IMR-90 (cell line): ENCODE measurements around the gene ELK3. TPM values are rescaled to one million over a fixed set of nuclear protein-coding genes. Genes with fewer than 3 reads are reported as not detected.

Experiments
- ATAC-seq: fragments of 200-7000 bp; cut with Tn5 transposase; 2 replicates; pipeline ENCODE4 v1.9.1; 2020; ENCODE audit warnings: low read depth, mild to moderate bottlenecking, moderate library complexity
- BruUV-seq: library from RNA; stranded (reverse); fragments of 400-500 nt; replicated peaks from 2 replicates; lab custom pipeline; 2021; lab: Mats Ljungman, UMichigan
- CTCF ChIA-PET: fragments of 300-600 bp; formaldehyde crosslinking; extraction: SDS; loops from one replicate; lab custom pipeline; 2021; ENCODE audit warnings: antibody characterized with exemption; lab: Yijun Ruan, JAX
- POLR2A ChIA-PET: fragments of 300-600 bp; sonication (Branson Sonifier 250); formaldehyde crosslinking; loops from one replicate; lab custom pipeline; 2022; ENCODE audit warnings: antibody characterized with exemption; ENCODE audit not compliant: unreplicated experiment; lab: Charles Lee
- DNase-seq: peaks from one replicate; pipeline ENCODE4 v3.0.0; 2013
- H2AFZ ChIP-seq: replicated peaks from 2 replicates; pipeline ENCODE3; 2013; ENCODE audit warnings: low read length, mild to moderate bottlenecking; ENCODE audit not compliant: poor library complexity
- H2AK5ac ChIP-seq: 2 replicates; pipeline ENCODE4 v1.6.1; 2013; ENCODE audit warnings: low read depth, low read length, inconsistent platforms
- H2AK9ac ChIP-seq: replicated peaks from 2 replicates; pipeline ENCODE3; 2013; ENCODE audit warnings: mild to moderate bottlenecking, low read depth, low read length, moderate library complexity; ENCODE audit not compliant: poor library complexity
- H2BK120ac ChIP-seq: 2 replicates; pipeline ENCODE4 v1.6.1; 2013; ENCODE audit warnings: low read depth, low read length, inconsistent platforms
- H2BK15ac ChIP-seq: 3 replicates; pipeline ENCODE4 v1.6.1; 2013; ENCODE audit warnings: low read depth, low read length, inconsistent platforms
- H2BK20ac ChIP-seq: 2 replicates; pipeline ENCODE4 v1.6.1; 2013; ENCODE audit warnings: low read depth, mild to moderate bottlenecking, inconsistent platforms, low read length, moderate library complexity
- H2BK5ac ChIP-seq: 2 replicates; pipeline ENCODE4 v1.6.1; 2013; ENCODE audit warnings: mild to moderate bottlenecking, low read depth, low read length, inconsistent platforms; ENCODE audit not compliant: poor library complexity, severe bottlenecking
- H3K14ac ChIP-seq: replicated peaks from 2 replicates; pipeline ENCODE4 v1.6.1; 2013; ENCODE audit warnings: low read depth, low read length, inconsistent platforms
- H3K18ac ChIP-seq: 2 replicates; pipeline ENCODE4 v1.6.1; 2013; ENCODE audit warnings: low read depth, low read length, control low read depth
- H3K23ac ChIP-seq: 2 replicates; pipeline ENCODE4 v1.6.1; 2013; ENCODE audit warnings: low read depth, low read length, inconsistent platforms
- H3K27ac ChIP-seq: 2 replicates; pipeline ENCODE4 v1.5.1; 2013; ENCODE audit warnings: mild to moderate bottlenecking, control low read depth, low read length; ENCODE audit not compliant: insufficient read depth
- H3K27me3 ChIP-seq: 2 replicates; pipeline ENCODE4 v1.6.1; 2013; ENCODE audit warnings: low read length; ENCODE audit not compliant: control insufficient read depth, insufficient read depth
- H3K36me3 ChIP-seq: 2 replicates; pipeline ENCODE4 v1.6.1; 2013; ENCODE audit warnings: low read length, mixed read lengths; ENCODE audit not compliant: control insufficient read depth, insufficient read depth
- H3K4ac ChIP-seq: 2 replicates; pipeline ENCODE4 v1.6.1; 2013; ENCODE audit warnings: low read depth, low read length, inconsistent platforms
- H3K4me1 ChIP-seq: 2 replicates; pipeline ENCODE4 v1.6.1; 2013; ENCODE audit warnings: low read length, mixed read lengths; ENCODE audit not compliant: control insufficient read depth, insufficient read depth
- H3K4me2 ChIP-seq: 2 replicates; pipeline ENCODE4 v1.6.1; 2013; ENCODE audit warnings: low read depth, mild to moderate bottlenecking, control low read depth, low read length, moderate library complexity
- H3K4me3 ChIP-seq: 2 replicates; pipeline ENCODE4 v1.5.1; 2013; ENCODE audit warnings: low read depth, mild to moderate bottlenecking, control low read depth, low read length, moderate library complexity; ENCODE audit not compliant: insufficient read depth
- H3K56ac ChIP-seq: 2 replicates; pipeline ENCODE4 v1.6.1; 2013; ENCODE audit warnings: low read length, inconsistent platforms; ENCODE audit not compliant: insufficient read depth; ENCODE audit errors: extremely low read depth
- H3K79me1 ChIP-seq, 2 experiments: 2 replicates each; pipeline ENCODE4 v1.6.1; 2013; ENCODE audit warnings: low read length in 2 of 2, inconsistent platforms in 1 of 2, low read depth in 1 of 2
- H3K9ac ChIP-seq: 2 replicates; pipeline ENCODE4 v1.6.1; 2013; ENCODE audit warnings: low read depth, low read length, control low read depth
- H3K9me1 ChIP-seq: 2 replicates; pipeline ENCODE4 v1.6.1; 2013; ENCODE audit warnings: low read length, inconsistent platforms; ENCODE audit not compliant: insufficient read depth
- H3K9me3 ChIP-seq: 2 replicates; pipeline ENCODE4 v1.6.1; 2013; ENCODE audit warnings: low read length; ENCODE audit not compliant: control insufficient read depth, insufficient read depth
- H4K20me1 ChIP-seq: 2 replicates; pipeline ENCODE4 v1.6.1; 2013; ENCODE audit warnings: low read length, inconsistent platforms; ENCODE audit not compliant: insufficient read depth
- H4K5ac ChIP-seq: 2 replicates; pipeline ENCODE4 v1.6.1; 2013; ENCODE audit warnings: mild to moderate bottlenecking, low read depth, low read length, control low read depth
- H4K8ac ChIP-seq, 2 experiments: 2 replicates each; pipeline ENCODE4 v1.6.1; 2013; ENCODE audit warnings: low read depth in 2 of 2, low read length in 2 of 2, control low read depth in 1 of 2, inconsistent platforms in 1 of 2
- H4K91ac ChIP-seq: 2 replicates; pipeline ENCODE4 v1.6.1; 2013; ENCODE audit warnings: low read depth, low read length, inconsistent platforms; ENCODE audit not compliant: insufficient read depth
- CEBPB ChIP-seq: IDR thresholded peaks from 2 replicates; pipeline ENCODE4 v1.6.1; 2012; ENCODE audit warnings: low read depth, low read length, improper control_type of control experiment
- CHD1 ChIP-seq: IDR thresholded peaks from 2 replicates; pipeline ENCODE4 v1.6.1; 2012; ENCODE audit warnings: low read depth, low read length, improper control_type of control experiment
- FOS ChIP-seq: fragments of 150-350 bp; IDR thresholded peaks from 2 replicates; pipeline ENCODE4 v1.6.1; 2016; ENCODE audit warnings: low read depth, low read length
- MAZ ChIP-seq: IDR thresholded peaks from 2 replicates; pipeline ENCODE4 v1.6.1; 2012; ENCODE audit warnings: low read depth, mild to moderate bottlenecking, low read length, improper control_type of control experiment, moderate library complexity, borderline replicate concordance
- MXI1 ChIP-seq: IDR thresholded peaks from 2 replicates; pipeline ENCODE4 v1.6.1; 2012; ENCODE audit warnings: low read depth, mild to moderate bottlenecking, low read length, moderate library complexity, borderline replicate concordance
- NFE2L2 ChIP-seq: fragments of 150-350 bp; IDR thresholded peaks from 2 replicates; pipeline ENCODE4 v1.6.1; 2016; ENCODE audit warnings: low read depth, mild to moderate bottlenecking, low read length
- RCOR1 ChIP-seq: IDR thresholded peaks from 2 replicates; pipeline ENCODE4 v1.6.1; 2012; ENCODE audit warnings: mild to moderate bottlenecking, low read length, improper control_type of control experiment; ENCODE audit not compliant: insufficient replicate concordance
- RFX5 ChIP-seq: IDR thresholded peaks from 2 replicates; pipeline ENCODE4 v1.8.0; 2012; ENCODE audit warnings: low read depth, mild to moderate bottlenecking, low read length, moderate library complexity
- SMC3 ChIP-seq: fragments of 150-350 bp; IDR thresholded peaks from 2 replicates; pipeline ENCODE4 v1.6.1; 2016; ENCODE audit warnings: low read depth, mild to moderate bottlenecking, antibody characterized with exemption, low read length, moderate library complexity
- dilution Hi-C: fragments of 300-500 bp; cut with HindIII; formaldehyde crosslinking; loops from one replicate; pipeline ENCODE4 v1.14.3; 2018; ENCODE audit warnings: low sequenced_read_pairs; ENCODE audit not compliant: unreplicated experiment
- in situ Hi-C: fragments of 300-500 bp; cut with MboI; formaldehyde crosslinking; loops from 3 replicates; pipeline ENCODE4 v1.14.3; 2019; ENCODE audit warnings: low sequenced_read_pairs, inconsistent platforms, mixed read lengths
- intact Hi-C: fragments of 100-400 bp; cut with micrococcal nuclease; formaldehyde crosslinking; loops from 2 replicates; pipeline ENCODE4 v1.10.0; 2022
- polyA plus RNA-seq, 3 experiments: library from polyadenylated mRNA; depleted of rRNA; stranded (reverse); fragments of >200 nt; gene quantifications; 2 replicates each; pipeline ENCODE4 v1.2.3, GENCODE V29; 2012; ENCODE audit warnings: low replicate concordance in 1 of 3
- total RNA-seq: library from RNA; depleted of rRNA; stranded (reverse); fragments of >200 nt; gene quantifications from 2 replicates; pipeline ENCODE4 v1.2.3, GENCODE V29; 2012
- TF ChIP-seq, protein P1 (sequence below): fragments of 150-350 bp; IDR thresholded peaks from 2 replicates; pipeline ENCODE4 v1.6.1; 2017; ENCODE audit warnings: mild to moderate bottlenecking, antibody characterized with exemption, low read length, low read depth
- TF ChIP-seq, protein P2 (sequence below): conservative IDR thresholded peaks from 2 replicates; pipeline ENCODE4 v1.5.1; 2012; ENCODE audit warnings: mild to moderate bottlenecking, low read depth, low read length, improper control_type of control experiment

ELK3 gene
- total and polyA plus RNA-seq, 2 of the 4 experiments (the other 2 are of a cell fraction) = 14.5 to 27.5 TPM

DNA sequence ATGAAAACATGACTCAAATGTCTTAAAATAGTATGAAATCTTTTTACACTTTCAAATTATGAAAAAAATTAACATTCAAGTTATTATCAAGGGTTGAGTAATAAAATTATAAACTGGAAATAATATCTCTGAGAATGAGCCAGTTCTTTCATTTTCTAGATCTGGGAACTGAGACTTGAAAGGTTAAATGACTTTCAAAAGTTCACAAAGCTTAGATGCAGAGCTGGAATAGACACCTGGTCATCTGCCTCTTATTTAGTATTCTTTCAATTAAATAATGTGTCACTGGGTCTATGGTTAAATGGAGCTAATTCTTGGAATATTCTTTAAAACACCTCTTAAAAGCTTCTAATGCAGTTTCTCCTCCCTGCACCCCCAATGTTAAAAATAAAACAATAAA lies 119.4 kb downstream of the ELK3 start:
- TF ChIP-seq NFE2L2 (no peak), RFX5 (no peak), CHD1 (no peak), SMC3 (no peak), MXI1 (no peak), CEBPB (no peak), MAZ (no peak), FOS (no peak), RCOR1 (no peak)
- TF ChIP-seq, protein P1, sequence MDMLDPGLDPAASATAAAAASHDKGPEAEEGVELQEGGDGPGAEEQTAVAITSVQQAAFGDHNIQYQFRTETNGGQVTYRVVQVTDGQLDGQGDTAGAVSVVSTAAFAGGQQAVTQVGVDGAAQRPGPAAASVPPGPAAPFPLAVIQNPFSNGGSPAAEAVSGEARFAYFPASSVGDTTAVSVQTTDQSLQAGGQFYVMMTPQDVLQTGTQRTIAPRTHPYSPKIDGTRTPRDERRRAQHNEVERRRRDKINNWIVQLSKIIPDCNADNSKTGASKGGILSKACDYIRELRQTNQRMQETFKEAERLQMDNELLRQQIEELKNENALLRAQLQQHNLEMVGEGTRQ = no peak
- TF ChIP-seq, protein P2, sequence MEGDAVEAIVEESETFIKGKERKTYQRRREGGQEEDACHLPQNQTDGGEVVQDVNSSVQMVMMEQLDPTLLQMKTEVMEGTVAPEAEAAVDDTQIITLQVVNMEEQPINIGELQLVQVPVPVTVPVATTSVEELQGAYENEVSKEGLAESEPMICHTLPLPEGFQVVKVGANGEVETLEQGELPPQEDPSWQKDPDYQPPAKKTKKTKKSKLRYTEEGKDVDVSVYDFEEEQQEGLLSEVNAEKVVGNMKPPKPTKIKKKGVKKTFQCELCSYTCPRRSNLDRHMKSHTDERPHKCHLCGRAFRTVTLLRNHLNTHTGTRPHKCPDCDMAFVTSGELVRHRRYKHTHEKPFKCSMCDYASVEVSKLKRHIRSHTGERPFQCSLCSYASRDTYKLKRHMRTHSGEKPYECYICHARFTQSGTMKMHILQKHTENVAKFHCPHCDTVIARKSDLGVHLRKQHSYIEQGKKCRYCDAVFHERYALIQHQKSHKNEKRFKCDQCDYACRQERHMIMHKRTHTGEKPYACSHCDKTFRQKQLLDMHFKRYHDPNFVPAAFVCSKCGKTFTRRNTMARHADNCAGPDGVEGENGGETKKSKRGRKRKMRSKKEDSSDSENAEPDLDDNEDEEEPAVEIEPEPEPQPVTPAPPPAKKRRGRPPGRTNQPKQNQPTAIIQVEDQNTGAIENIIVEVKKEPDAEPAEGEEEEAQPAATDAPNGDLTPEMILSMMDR = no peak
- H3K27me3 ChIP-seq = no peaks in the 10 kb centered on the region
- H3K9me1 ChIP-seq = no peaks in the 10 kb centered on the region
- H2AFZ ChIP-seq = no peak overlapping the region
- H2AK5ac ChIP-seq = no peak overlapping the region
- BruUV-seq = no TSS peak
- H3K27ac ChIP-seq = no peak overlapping the region
- no peak for ATAC-seq
- H3K79me1 ChIP-seq = peaks cover 6 to 32% of the 10 kb centered on the region in 2 experiments; a peak in 3 of 4 replicates
- no peak overlapping the region for H3K4me3 ChIP-seq
- no peak overlapping the region for H3K4ac ChIP-seq
- POLR2A ChIA-PET = no interaction called here
- H3K9me3 ChIP-seq = no peaks in the 10 kb centered on the region
- H2BK120ac ChIP-seq = no peak overlapping the region
- CTCF ChIA-PET = no interaction called here
- H4K20me1 ChIP-seq = peaks cover 13% of the 10 kb centered on the region
- no peak overlapping the region for H4K5ac ChIP-seq
- no peak overlapping the region for H4K91ac ChIP-seq
- no peak overlapping the region for H3K56ac ChIP-seq
- H2BK5ac ChIP-seq = no peak overlapping the region
- intact Hi-C loops (no loop called here), in situ Hi-C loops (no loop called here), dilution Hi-C loops (no loop called here)
- no peak overlapping the region for H3K9ac ChIP-seq
- H3K23ac ChIP-seq = no peak overlapping the region
- H3K4me2 ChIP-seq = no peak overlapping the region
- no peak overlapping the region for H3K14ac ChIP-seq
- no peak for DNase-seq
- no peak overlapping the region for H2BK15ac ChIP-seq
- no peaks in the 10 kb centered on the region; the same call in 1 of the 2 replicates for H3K4me1 ChIP-seq
- H4K8ac ChIP-seq = no peak overlapping the region
- peaks cover 3% of the 10 kb centered on the region; the same call in 1 of the 2 replicates for H3K36me3 ChIP-seq
- no peak overlapping the region for H3K18ac ChIP-seq
- no peak overlapping the region for H2BK20ac ChIP-seq
- no peak overlapping the region for H2AK9ac ChIP-seq
